Fibroblast of pulmonary artery (primary cell): ENCODE data around the gene SCRN3.
A peak's percentile ranks its signal among the peaks of the same experiment; 100 is the strongest.

Source experiments
- DNase-seq: peaks from one replicate; pipeline ENCODE4 v3.0.0-alpha.2; 2010; ENCODE audit warnings: low read depth
- H3K4me3 ChIP-seq: replicated peaks from 2 replicates; pipeline ENCODE4 v1.5.1; 2011; ENCODE audit warnings: low read depth, mild to moderate bottlenecking, control low read depth, low read length, moderate library complexity
- CTCF ChIP-seq: IDR thresholded peaks from 2 replicates; pipeline ENCODE4 v1.5.1; 2011; ENCODE audit warnings: mild to moderate bottlenecking, control low read depth, low read length, inconsistent platforms; ENCODE audit errors: missing control alignments

Gene SCRN3

GRCh38 chr2:174428214-174428613 is 32.7 kb downstream of the SCRN3 start:
- H3K4me3 ChIP-seq = no peak overlapping the region
- no peak for DNase-seq
- TF ChIP-seq CTCF = no peak

- no peak overlapping the region for H3K4me3 ChIP-seq
- TF ChIP-seq CTCF = no peak
- DNase-seq = no peak
Observed at GRCh38 chr2:174430066-174430465, 34.5 kb downstream of the SCRN3 start.

- no peak overlapping the region for H3K4me3 ChIP-seq
- TF ChIP-seq CTCF = no peak
- DNase-seq = no peak
Observed at GRCh38 chr2:174431902-174432301, 36.4 kb downstream of the SCRN3 start.

GRCh38 chr2:174436351-174436750 is 40.8 kb downstream of the SCRN3 start:
- TF ChIP-seq CTCF = no peak
- H3K4me3 ChIP-seq = no peak overlapping the region
- DNase-seq = no peak

GRCh38 chr2:174438146-174438886 is 42.8 kb downstream of the SCRN3 start:
- H3K4me3 ChIP-seq = no peak overlapping the region
- TF ChIP-seq CTCF = no peak
- DNase-seq = peak; percentile 13

GRCh38 chr2:174439323-174439722 is 43.8 kb downstream of the SCRN3 start:
- TF ChIP-seq CTCF = no peak
- no peak for DNase-seq

GRCh38 chr2:174439950-174440349 is 44.4 kb downstream of the SCRN3 start:
- no peak for DNase-seq
- no peak for TF ChIP-seq CTCF
- H3K4me3 ChIP-seq = no peak overlapping the region

More at GRCh38 chr2:174439323-174439722, 43.8 kb downstream of the SCRN3 start:
- H3K4me3 ChIP-seq = no peak overlapping the region
